HEK293 (cell line): ENCODE data around the gene EPO.
A peak's percentile ranks its signal among the peaks of the same experiment; 100 is the strongest.

Experiments
- CTCF ChIA-PET: fragments of 350-600 bp; formaldehyde crosslinking; extraction: SDS; loops from one replicate; lab custom pipeline; 2021; ENCODE audit warnings: antibody characterized with exemption; lab: Yijun Ruan, JAX
- POLR2A ChIA-PET: fragments of 300-600 bp; formaldehyde crosslinking; extraction: SDS; loops from one replicate; lab custom pipeline; 2020; ENCODE audit warnings: antibody characterized with exemption, inconsistent platforms; lab: Yijun Ruan, JAX
- H3K27ac ChIP-seq: fragments of 200-500 bp; sonication (Bioruptor generic); 2 replicates; pipeline ENCODE4 v1.5.1; 2014; ENCODE audit warnings: low read depth, low read length, control low read depth, inconsistent platforms; ENCODE audit errors: extremely low read depth
- H3K36me3 ChIP-seq, 2 experiments: fragments of 200-500 bp in 1 of 2; sonication (Bioruptor generic) in 1 of 2; 1 replicate in 1 of 2; 2 replicates in 1 of 2; pipeline ENCODE4 v1.5.1; 2014 to 2017; ENCODE audit warnings: inconsistent platforms in 2 of 2, low read length in 2 of 2; ENCODE audit not compliant: control insufficient read depth in 2 of 2, insufficient read depth in 1 of 2
- H3K4me1 ChIP-seq: fragments of 200-500 bp; sonication (Bioruptor generic); 2 replicates; pipeline ENCODE4 v1.5.1; 2014; ENCODE audit warnings: mild to moderate bottlenecking, low read length, inconsistent platforms; ENCODE audit not compliant: control insufficient read depth, insufficient read depth
- H3K4me3 ChIP-seq: 2 replicates; pipeline ENCODE4 v1.5.1; 2011; ENCODE audit warnings: low read depth, mild to moderate bottlenecking, control low read depth, low read length, moderate library complexity
- H3K9me3 ChIP-seq: fragments of 200-500 bp; sonication (Bioruptor generic); 2 replicates; pipeline ENCODE4 v1.5.1; 2014; ENCODE audit warnings: low read depth, low read length, inconsistent platforms; ENCODE audit not compliant: control insufficient read depth, insufficient read depth
- ATF2 ChIP-seq: fragments of 450-650 bp; formaldehyde crosslinking; IDR thresholded peaks from 2 replicates; pipeline ENCODE4 v1.5.1; 2016; ENCODE audit warnings: missing biosample characterization, missing genetic modification characterization, low read depth
- GLIS2 ChIP-seq: fragments of 450-650 bp; formaldehyde crosslinking; IDR thresholded peaks from 2 replicates; pipeline ENCODE4 v1.5.1; 2016; ENCODE audit warnings: missing biosample characterization, missing genetic modification characterization
- MYNN ChIP-seq: fragments of 450-650 bp; formaldehyde crosslinking; IDR thresholded peaks from 2 replicates; pipeline ENCODE4 v1.5.1; 2016; ENCODE audit warnings: missing biosample characterization, missing genetic modification characterization, borderline replicate concordance
- PRDM1 ChIP-seq: fragments of 450-650 bp; formaldehyde crosslinking; IDR thresholded peaks from 2 replicates; pipeline ENCODE4; 2016; ENCODE audit warnings: missing biosample characterization, missing genetic modification characterization
- ZBTB44 ChIP-seq: fragments of 450-650 bp; IDR thresholded peaks from 2 replicates; pipeline ENCODE4 v1.5.1; 2018; ENCODE audit warnings: missing biosample characterization, mild to moderate bottlenecking, missing genetic modification characterization
- ZIC2 ChIP-seq: fragments of 450-650 bp; formaldehyde crosslinking; IDR thresholded peaks from 2 replicates; pipeline ENCODE4 v1.5.1; 2016; ENCODE audit warnings: missing biosample characterization, missing genetic modification characterization
- ZNF211 ChIP-seq: fragments of 450-650 bp; formaldehyde crosslinking; IDR thresholded peaks from 2 replicates; pipeline ENCODE4 v1.5.1; 2016; ENCODE audit warnings: low read depth, missing biosample characterization, missing genetic modification characterization
- ZNF548 ChIP-seq: fragments of 450-650 bp; formaldehyde crosslinking; IDR thresholded peaks from 2 replicates; pipeline ENCODE4 v1.5.1; 2016; ENCODE audit warnings: missing biosample characterization, missing genetic modification characterization
- ZNF623 ChIP-seq: fragments of 450-650 bp; formaldehyde crosslinking; IDR thresholded peaks from 2 replicates; pipeline ENCODE4 v1.5.1; 2016; ENCODE audit warnings: missing biosample characterization, missing genetic modification characterization
- ZNF639 ChIP-seq: fragments of 450-650 bp; formaldehyde crosslinking; IDR thresholded peaks from 2 replicates; pipeline ENCODE4 v1.5.1; 2016; ENCODE audit warnings: missing biosample characterization, missing genetic modification characterization
- ZNF76 ChIP-seq: fragments of 450-650 bp; formaldehyde crosslinking; IDR thresholded peaks from 2 replicates; pipeline ENCODE4; 2016; ENCODE audit warnings: low read depth, missing biosample characterization, missing genetic modification characterization, borderline replicate concordance
- ZNF843 ChIP-seq: fragments of 450-650 bp; formaldehyde crosslinking; IDR thresholded peaks from 2 replicates; pipeline ENCODE4 v1.5.1; 2016; ENCODE audit warnings: missing biosample characterization, missing genetic modification characterization
- ZSCAN16 ChIP-seq: fragments of 450-650 bp; formaldehyde crosslinking; IDR thresholded peaks from 2 replicates; pipeline ENCODE4 v1.5.1; 2016; ENCODE audit warnings: missing biosample characterization, missing genetic modification characterization

Gene EPO

GRCh38 chr7:100736671-100737070 lies 16.4 kb downstream of the EPO start:
- Histone ChIP-seq H3K27ac (no peak overlapping the region), H3K36me3 (no peaks in the 10 kb centered on the region), H3K4me3 (no peak overlapping the region), H3K9me3 (no peaks in the 10 kb centered on the region)
- POLR2A ChIA-PET: no interaction called here
- CTCF ChIA-PET: no interaction called here
- TF ChIP-seq ZIC2 (tag by site-specific recombination) (no peak), ZSCAN16 (tag by site-specific recombination) (no peak), GLIS2 (tag by site-specific recombination) (0 out of 2 replicates have a peak, but pooled peaks have one; percentile 7), ZNF639 (tag by site-specific recombination) (no peak), ZNF548 (tag by site-specific recombination) (no peak)
- TF ChIP-seq, all 188 proteins: peak for 1
- H3K4me1 ChIP-seq: 0 out of 2 replicates have a peak, but pooled peaks cover 4% of the 10 kb centered on the region

GRCh38 chr7:100739934-100740333 lies 19.7 kb downstream of the EPO start:
- CTCF ChIA-PET: no interaction called here
- no peaks in the 10 kb centered on the region for H3K9me3 ChIP-seq
- no peak for TF ChIP-seq ATF2 (tag by site-specific recombination)
- TF ChIP-seq ZBTB44 (tag by site-specific recombination): no peak
- TF ChIP-seq ZNF211 (tag by site-specific recombination): no peak
- TF ChIP-seq ZNF843: no peak
- peak; percentile 89 for TF ChIP-seq ZNF623 (tag by site-specific recombination)
- TF ChIP-seq, all 188 proteins: peak for 1
- Histone ChIP-seq H3K36me3 (no peaks in the 10 kb centered on the region), H3K4me1 (no peaks in the 10 kb centered on the region), H3K4me3 (no peak overlapping the region), H3K27ac (no peak overlapping the region)
- POLR2A ChIA-PET: no interaction called here

GRCh38 chr7:100744605-100745004 lies 24.3 kb downstream of the EPO start:
- CTCF ChIA-PET: no interaction called here
- no peaks in the 10 kb centered on the region for H3K4me1 ChIP-seq
- POLR2A ChIA-PET: no interaction called here
- TF ChIP-seq MYNN (tag by site-specific recombination) (no peak), PRDM1 (tag by site-specific recombination) (peak; percentile 88)
- TF ChIP-seq, all 188 proteins: peak for 1
- H3K9me3 ChIP-seq: no peaks in the 10 kb centered on the region
- no peak overlapping the region for H3K4me3 ChIP-seq
- H3K36me3 ChIP-seq: no peaks in the 10 kb centered on the region
- no peak overlapping the region for H3K27ac ChIP-seq

GRCh38 chr7:100745184-100745583 lies 24.9 kb downstream of the EPO start:
- ChIA-PET CTCF (no interaction called here), POLR2A (no interaction called here)
- no peak overlapping the region for H3K27ac ChIP-seq
- H3K4me3 ChIP-seq: no peak overlapping the region
- no peak for TF ChIP-seq ZNF548 (tag by site-specific recombination)
- TF ChIP-seq ZNF76 (tag by site-specific recombination): no peak
- H3K36me3 ChIP-seq: no peaks in the 10 kb centered on the region
- no peaks in the 10 kb centered on the region for H3K9me3 ChIP-seq
- no peaks in the 10 kb centered on the region for H3K4me1 ChIP-seq
